IMR-90 (cell line): ENCODE measurements around the gene DCLRE1C. TPM values are rescaled to one million over a fixed set of nuclear protein-coding genes. Genes with fewer than 3 reads are reported as not detected.

Experiments
- ATAC-seq: fragments of 200-7000 bp; cut with Tn5 transposase; 2 replicates; pipeline ENCODE4 v1.9.1; 2020; ENCODE audit warnings: low read depth, mild to moderate bottlenecking, moderate library complexity
- BruUV-seq: library from RNA; stranded (reverse); fragments of 400-500 nt; replicated peaks from 2 replicates; lab custom pipeline; 2021; lab: Mats Ljungman, UMichigan
- CTCF ChIA-PET: fragments of 300-600 bp; formaldehyde crosslinking; extraction: SDS; loops from one replicate; lab custom pipeline; 2021; ENCODE audit warnings: antibody characterized with exemption; lab: Yijun Ruan, JAX
- POLR2A ChIA-PET: fragments of 300-600 bp; sonication (Branson Sonifier 250); formaldehyde crosslinking; loops from one replicate; lab custom pipeline; 2022; ENCODE audit warnings: antibody characterized with exemption; ENCODE audit not compliant: unreplicated experiment; lab: Charles Lee
- DNase-seq: peaks from one replicate; pipeline ENCODE4 v3.0.0; 2013
- H2AFZ ChIP-seq: replicated peaks from 2 replicates; pipeline ENCODE3; 2013; ENCODE audit warnings: low read length, mild to moderate bottlenecking; ENCODE audit not compliant: poor library complexity
- H2AK5ac ChIP-seq: 2 replicates; pipeline ENCODE4 v1.6.1; 2013; ENCODE audit warnings: low read depth, low read length, inconsistent platforms
- H2AK9ac ChIP-seq: replicated peaks from 2 replicates; pipeline ENCODE3; 2013; ENCODE audit warnings: mild to moderate bottlenecking, low read depth, low read length, moderate library complexity; ENCODE audit not compliant: poor library complexity
- H2BK120ac ChIP-seq: 2 replicates; pipeline ENCODE4 v1.6.1; 2013; ENCODE audit warnings: low read depth, low read length, inconsistent platforms
- H2BK15ac ChIP-seq: 3 replicates; pipeline ENCODE4 v1.6.1; 2013; ENCODE audit warnings: low read depth, low read length, inconsistent platforms
- H2BK20ac ChIP-seq: 2 replicates; pipeline ENCODE4 v1.6.1; 2013; ENCODE audit warnings: low read depth, mild to moderate bottlenecking, inconsistent platforms, low read length, moderate library complexity
- H2BK5ac ChIP-seq: 2 replicates; pipeline ENCODE4 v1.6.1; 2013; ENCODE audit warnings: mild to moderate bottlenecking, low read depth, low read length, inconsistent platforms; ENCODE audit not compliant: poor library complexity, severe bottlenecking
- H3K14ac ChIP-seq: replicated peaks from 2 replicates; pipeline ENCODE4 v1.6.1; 2013; ENCODE audit warnings: low read depth, low read length, inconsistent platforms
- H3K18ac ChIP-seq: 2 replicates; pipeline ENCODE4 v1.6.1; 2013; ENCODE audit warnings: low read depth, low read length, control low read depth
- H3K23ac ChIP-seq: 2 replicates; pipeline ENCODE4 v1.6.1; 2013; ENCODE audit warnings: low read depth, low read length, inconsistent platforms
- H3K27ac ChIP-seq: 2 replicates; pipeline ENCODE4 v1.5.1; 2013; ENCODE audit warnings: mild to moderate bottlenecking, control low read depth, low read length; ENCODE audit not compliant: insufficient read depth
- H3K27me3 ChIP-seq: 2 replicates; pipeline ENCODE4 v1.6.1; 2013; ENCODE audit warnings: low read length; ENCODE audit not compliant: control insufficient read depth, insufficient read depth
- H3K36me3 ChIP-seq: 2 replicates; pipeline ENCODE4 v1.6.1; 2013; ENCODE audit warnings: low read length, mixed read lengths; ENCODE audit not compliant: control insufficient read depth, insufficient read depth
- H3K4ac ChIP-seq: 2 replicates; pipeline ENCODE4 v1.6.1; 2013; ENCODE audit warnings: low read depth, low read length, inconsistent platforms
- H3K4me1 ChIP-seq: 2 replicates; pipeline ENCODE4 v1.6.1; 2013; ENCODE audit warnings: low read length, mixed read lengths; ENCODE audit not compliant: control insufficient read depth, insufficient read depth
- H3K4me2 ChIP-seq: 2 replicates; pipeline ENCODE4 v1.6.1; 2013; ENCODE audit warnings: low read depth, mild to moderate bottlenecking, control low read depth, low read length, moderate library complexity
- H3K4me3 ChIP-seq: 2 replicates; pipeline ENCODE4 v1.5.1; 2013; ENCODE audit warnings: low read depth, mild to moderate bottlenecking, control low read depth, low read length, moderate library complexity; ENCODE audit not compliant: insufficient read depth
- H3K56ac ChIP-seq: 2 replicates; pipeline ENCODE4 v1.6.1; 2013; ENCODE audit warnings: low read length, inconsistent platforms; ENCODE audit not compliant: insufficient read depth; ENCODE audit errors: extremely low read depth
- H3K79me1 ChIP-seq, 2 experiments: 2 replicates each; pipeline ENCODE4 v1.6.1; 2013; ENCODE audit warnings: low read length in 2 of 2, inconsistent platforms in 1 of 2, low read depth in 1 of 2
- H3K9ac ChIP-seq: 2 replicates; pipeline ENCODE4 v1.6.1; 2013; ENCODE audit warnings: low read depth, low read length, control low read depth
- H3K9me1 ChIP-seq: 2 replicates; pipeline ENCODE4 v1.6.1; 2013; ENCODE audit warnings: low read length, inconsistent platforms; ENCODE audit not compliant: insufficient read depth
- H3K9me3 ChIP-seq: 2 replicates; pipeline ENCODE4 v1.6.1; 2013; ENCODE audit warnings: low read length; ENCODE audit not compliant: control insufficient read depth, insufficient read depth
- H4K20me1 ChIP-seq: 2 replicates; pipeline ENCODE4 v1.6.1; 2013; ENCODE audit warnings: low read length, inconsistent platforms; ENCODE audit not compliant: insufficient read depth
- H4K5ac ChIP-seq: 2 replicates; pipeline ENCODE4 v1.6.1; 2013; ENCODE audit warnings: mild to moderate bottlenecking, low read depth, low read length, control low read depth
- H4K8ac ChIP-seq, 2 experiments: 2 replicates each; pipeline ENCODE4 v1.6.1; 2013; ENCODE audit warnings: low read depth in 2 of 2, low read length in 2 of 2, control low read depth in 1 of 2, inconsistent platforms in 1 of 2
- H4K91ac ChIP-seq: 2 replicates; pipeline ENCODE4 v1.6.1; 2013; ENCODE audit warnings: low read depth, low read length, inconsistent platforms; ENCODE audit not compliant: insufficient read depth
- BHLHE40 ChIP-seq: fragments of 150-350 bp; IDR thresholded peaks from 2 replicates; pipeline ENCODE4 v1.6.1; 2016; ENCODE audit warnings: mild to moderate bottlenecking, low read depth, low read length
- CEBPB ChIP-seq: IDR thresholded peaks from 2 replicates; pipeline ENCODE4 v1.6.1; 2012; ENCODE audit warnings: low read depth, low read length, improper control_type of control experiment
- CHD1 ChIP-seq: IDR thresholded peaks from 2 replicates; pipeline ENCODE4 v1.6.1; 2012; ENCODE audit warnings: low read depth, low read length, improper control_type of control experiment
- FOS ChIP-seq: fragments of 150-350 bp; IDR thresholded peaks from 2 replicates; pipeline ENCODE4 v1.6.1; 2016; ENCODE audit warnings: low read depth, low read length
- MAZ ChIP-seq: IDR thresholded peaks from 2 replicates; pipeline ENCODE4 v1.6.1; 2012; ENCODE audit warnings: low read depth, mild to moderate bottlenecking, low read length, improper control_type of control experiment, moderate library complexity, borderline replicate concordance
- MXI1 ChIP-seq: IDR thresholded peaks from 2 replicates; pipeline ENCODE4 v1.6.1; 2012; ENCODE audit warnings: low read depth, mild to moderate bottlenecking, low read length, moderate library complexity, borderline replicate concordance
- NFE2L2 ChIP-seq: fragments of 150-350 bp; IDR thresholded peaks from 2 replicates; pipeline ENCODE4 v1.6.1; 2016; ENCODE audit warnings: low read depth, mild to moderate bottlenecking, low read length
- RAD21 ChIP-seq: IDR thresholded peaks from 2 replicates; pipeline ENCODE4 v1.6.1; 2012; ENCODE audit warnings: low read length, improper control_type of control experiment
- RCOR1 ChIP-seq: IDR thresholded peaks from 2 replicates; pipeline ENCODE4 v1.6.1; 2012; ENCODE audit warnings: mild to moderate bottlenecking, low read length, improper control_type of control experiment; ENCODE audit not compliant: insufficient replicate concordance
- RFX5 ChIP-seq: IDR thresholded peaks from 2 replicates; pipeline ENCODE4 v1.8.0; 2012; ENCODE audit warnings: low read depth, mild to moderate bottlenecking, low read length, moderate library complexity
- SMC3 ChIP-seq: fragments of 150-350 bp; IDR thresholded peaks from 2 replicates; pipeline ENCODE4 v1.6.1; 2016; ENCODE audit warnings: low read depth, mild to moderate bottlenecking, antibody characterized with exemption, low read length, moderate library complexity
- WGBS, 2 experiments: methylation state at CpG; one replicate each; pipeline versions ENCODE4 v1.1.5 to v1.1.7; 2013; ENCODE audit warnings: missing lambda C conversion rate in 2 of 2; ENCODE audit not compliant: insufficient read length in 1 of 2; ENCODE audit errors: extremely low coverage in 2 of 2; 5-methylcytosine and 5-hydroxymethylcytosine counted together
- dilution Hi-C: fragments of 300-500 bp; cut with HindIII; formaldehyde crosslinking; loops from one replicate; pipeline ENCODE4 v1.14.3; 2018; ENCODE audit warnings: low sequenced_read_pairs; ENCODE audit not compliant: unreplicated experiment
- in situ Hi-C: fragments of 300-500 bp; cut with MboI; formaldehyde crosslinking; loops from 3 replicates; pipeline ENCODE4 v1.14.3; 2019; ENCODE audit warnings: low sequenced_read_pairs, inconsistent platforms, mixed read lengths
- intact Hi-C: fragments of 100-400 bp; cut with micrococcal nuclease; formaldehyde crosslinking; loops from 2 replicates; pipeline ENCODE4 v1.10.0; 2022
- polyA plus RNA-seq, 3 experiments: library from polyadenylated mRNA; depleted of rRNA; stranded (reverse); fragments of >200 nt; gene quantifications; 2 replicates each; pipeline ENCODE4 v1.2.3, GENCODE V29; 2012; ENCODE audit warnings: low replicate concordance in 1 of 3
- total RNA-seq: library from RNA; depleted of rRNA; stranded (reverse); fragments of >200 nt; gene quantifications from 2 replicates; pipeline ENCODE4 v1.2.3, GENCODE V29; 2012
- TF ChIP-seq, protein P1 (sequence below): fragments of 150-350 bp; IDR thresholded peaks from 2 replicates; pipeline ENCODE4 v1.6.1; 2016; ENCODE audit warnings: low read depth, mild to moderate bottlenecking, low read length, moderate library complexity, borderline replicate concordance
- TF ChIP-seq, protein P2 (sequence below): fragments of 150-350 bp; IDR thresholded peaks from 2 replicates; pipeline ENCODE4 v1.6.1; 2017; ENCODE audit warnings: mild to moderate bottlenecking, antibody characterized with exemption, low read length, low read depth
- TF ChIP-seq, protein P3 (sequence below): conservative IDR thresholded peaks from 2 replicates; pipeline ENCODE4 v1.5.1; 2012; ENCODE audit warnings: mild to moderate bottlenecking, low read depth, low read length, improper control_type of control experiment

Gene DCLRE1C
- total and polyA plus RNA-seq, 2 of the 4 experiments (the other 2 are of a cell fraction), result 2.9 to 8.1 TPM

- dilution Hi-C loops (no loop called here), intact Hi-C loops (loop anchor here (10.0 kb wide), 1 partner anchor 228 kb away; no protein-coding TSS in a partner anchor), in situ Hi-C loops (no loop called here)
- no peak for DNase-seq
- Histone ChIP-seq H3K23ac (peak overlapping the region; percentile 82; the same call in 1 of the 2 replicates), H4K8ac (peak overlapping the region in 1 of 2 experiments; percentile 22; a peak in 1 of 4 replicates), H3K4me3 (no peak overlapping the region), H3K27me3 (no peaks in the 10 kb centered on the region), H3K36me3 (no peaks in the 10 kb centered on the region), H3K9me3 (no peaks in the 10 kb centered on the region), H2BK5ac (no peak overlapping the region), H3K9me1 (peaks cover 12% of the 10 kb centered on the region), H4K20me1 (peaks cover 9% of the 10 kb centered on the region; the same call in 1 of the 2 replicates), H2AK9ac (peak overlapping the region; percentile 69), H2AFZ (no peak overlapping the region), H2BK15ac (no peak overlapping the region), H4K91ac (no peak overlapping the region), H3K18ac (no peak overlapping the region), H3K4me2 (peak overlapping the region; percentile 86), H3K27ac (peak overlapping the region; percentile 17; the same call in 1 of the 2 replicates), H3K14ac (no peak overlapping the region; the same call in 1 of the 2 replicates), H3K79me1 (peaks cover 30 to 50% of the 10 kb centered on the region in 2 experiments), H3K56ac (no peak overlapping the region), H4K5ac (no peak overlapping the region), H2BK20ac (no peak overlapping the region), H3K4me1 (peaks cover 12% of the 10 kb centered on the region), H2BK120ac (no peak overlapping the region), H3K9ac (peak overlapping the region; percentile 80), H3K4ac (peak overlapping the region; percentile 11; the same call in 1 of the 2 replicates), H2AK5ac (no peak overlapping the region; the same call in 1 of the 2 replicates)
- no TSS peak for BruUV-seq
- TF ChIP-seq FOS, result no peak
- TF ChIP-seq BHLHE40, result no peak
- no peak for TF ChIP-seq CHD1
- TF ChIP-seq, protein P1, sequence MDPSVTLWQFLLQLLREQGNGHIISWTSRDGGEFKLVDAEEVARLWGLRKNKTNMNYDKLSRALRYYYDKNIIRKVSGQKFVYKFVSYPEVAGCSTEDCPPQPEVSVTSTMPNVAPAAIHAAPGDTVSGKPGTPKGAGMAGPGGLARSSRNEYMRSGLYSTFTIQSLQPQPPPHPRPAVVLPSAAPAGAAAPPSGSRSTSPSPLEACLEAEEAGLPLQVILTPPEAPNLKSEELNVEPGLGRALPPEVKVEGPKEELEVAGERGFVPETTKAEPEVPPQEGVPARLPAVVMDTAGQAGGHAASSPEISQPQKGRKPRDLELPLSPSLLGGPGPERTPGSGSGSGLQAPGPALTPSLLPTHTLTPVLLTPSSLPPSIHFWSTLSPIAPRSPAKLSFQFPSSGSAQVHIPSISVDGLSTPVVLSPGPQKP, result no peak
- no peak for TF ChIP-seq NFE2L2
- TF ChIP-seq MAZ, result no peak
- TF ChIP-seq CEBPB, result no peak
- no peak for TF ChIP-seq SMC3
- no peak for TF ChIP-seq MXI1
- TF ChIP-seq, protein P2, sequence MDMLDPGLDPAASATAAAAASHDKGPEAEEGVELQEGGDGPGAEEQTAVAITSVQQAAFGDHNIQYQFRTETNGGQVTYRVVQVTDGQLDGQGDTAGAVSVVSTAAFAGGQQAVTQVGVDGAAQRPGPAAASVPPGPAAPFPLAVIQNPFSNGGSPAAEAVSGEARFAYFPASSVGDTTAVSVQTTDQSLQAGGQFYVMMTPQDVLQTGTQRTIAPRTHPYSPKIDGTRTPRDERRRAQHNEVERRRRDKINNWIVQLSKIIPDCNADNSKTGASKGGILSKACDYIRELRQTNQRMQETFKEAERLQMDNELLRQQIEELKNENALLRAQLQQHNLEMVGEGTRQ, result no peak
- TF ChIP-seq, protein P3, sequence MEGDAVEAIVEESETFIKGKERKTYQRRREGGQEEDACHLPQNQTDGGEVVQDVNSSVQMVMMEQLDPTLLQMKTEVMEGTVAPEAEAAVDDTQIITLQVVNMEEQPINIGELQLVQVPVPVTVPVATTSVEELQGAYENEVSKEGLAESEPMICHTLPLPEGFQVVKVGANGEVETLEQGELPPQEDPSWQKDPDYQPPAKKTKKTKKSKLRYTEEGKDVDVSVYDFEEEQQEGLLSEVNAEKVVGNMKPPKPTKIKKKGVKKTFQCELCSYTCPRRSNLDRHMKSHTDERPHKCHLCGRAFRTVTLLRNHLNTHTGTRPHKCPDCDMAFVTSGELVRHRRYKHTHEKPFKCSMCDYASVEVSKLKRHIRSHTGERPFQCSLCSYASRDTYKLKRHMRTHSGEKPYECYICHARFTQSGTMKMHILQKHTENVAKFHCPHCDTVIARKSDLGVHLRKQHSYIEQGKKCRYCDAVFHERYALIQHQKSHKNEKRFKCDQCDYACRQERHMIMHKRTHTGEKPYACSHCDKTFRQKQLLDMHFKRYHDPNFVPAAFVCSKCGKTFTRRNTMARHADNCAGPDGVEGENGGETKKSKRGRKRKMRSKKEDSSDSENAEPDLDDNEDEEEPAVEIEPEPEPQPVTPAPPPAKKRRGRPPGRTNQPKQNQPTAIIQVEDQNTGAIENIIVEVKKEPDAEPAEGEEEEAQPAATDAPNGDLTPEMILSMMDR, result no peak
- no peak for TF ChIP-seq RFX5
- no peak for TF ChIP-seq RCOR1
- no peak for TF ChIP-seq RAD21
- POLR2A ChIA-PET, result no interaction called here
- WGBS, 2 experiments, result 91% methylated on average over 7 of the region's 9 CpGs; no CpG with 5 or more reads in 1 of the 2 experiments
- CTCF ChIA-PET, result no interaction called here
- ATAC-seq, result no peak
These were observed 77.1 kb downstream of the DCLRE1C start for GRCh38 chr10:14876764-14877163.
